Sigmoid colon (tissue), 7 donors: ENCODE data around the gene AVPR1A. TPM values are rescaled to one million over a fixed set of nuclear protein-coding genes. Genes with fewer than 3 reads are reported as not detected.

Experiments used
- DNase-seq: peaks from one replicate; pipeline ENCODE4 v3.0.0-alpha.2; 2019
- H3K27ac ChIP-seq, 4 donors: fragments of 200-600 bp; sonication (generic); one replicate each; pipeline ENCODE4 v1.5.1; 2016 to 2019; ENCODE audit warnings: mild to moderate bottlenecking in 1 of 4
- H3K27me3 ChIP-seq, 3 donors: fragments of 200-600 bp; sonication (generic); one replicate each; pipeline ENCODE4 v1.5.1; 2019; ENCODE audit warnings: mild to moderate bottlenecking in 1 of 3
- H3K36me3 ChIP-seq, 4 donors: fragments of 200-600 bp; sonication (generic); one replicate each; pipeline ENCODE4 v1.5.1; 2016 to 2019
- H3K4me1 ChIP-seq, 4 donors: fragments of 200-600 bp; sonication (generic); one replicate each; pipeline ENCODE4 v1.5.1; 2017 to 2019
- H3K4me3 ChIP-seq, 4 donors: fragments of 200-600 bp; sonication (generic); one replicate each; pipeline ENCODE4 v1.5.1; 2017 to 2019; ENCODE audit warnings: mild to moderate bottlenecking in 2 of 4, moderate library complexity in 1 of 4
- H3K9me3 ChIP-seq, 4 donors: fragments of 200-600 bp in 3 of 4; sonication (generic) in 3 of 4; one replicate each; pipeline versions ENCODE4 v1.5.1 to v1.6.1; 2013 to 2019
- EP300 ChIP-seq, 4 donors: sonication (generic); formaldehyde crosslinking; IDR thresholded peaks; one replicate each; pipeline ENCODE4 v1.6.1; 2017; ENCODE audit warnings: antibody characterized with exemption in 4 of 4
- POLR2A ChIP-seq, 2 donors: fragments of 450-650 bp; IDR thresholded peaks; one replicate each; pipeline ENCODE4 v1.6.1; 2016; ENCODE audit warnings: antibody characterized with exemption in 2 of 2, mild to moderate bottlenecking in 2 of 2, moderate library complexity in 2 of 2
- POLR2AphosphoS5 ChIP-seq, 4 donors: sonication (generic); formaldehyde crosslinking; IDR thresholded peaks; one replicate each; pipeline ENCODE4 v1.6.1; 2017; ENCODE audit warnings: antibody characterized with exemption in 4 of 4
- WGBS, 2 donors: extraction: QIAGEN DNeasy Blood & Tissue Kit; methylation state at CpG; one replicate each; pipeline ENCODE4 v1.1.7; 2013; 5-methylcytosine and 5-hydroxymethylcytosine counted together
- intact Hi-C: fragments of 100-400 bp; cut with DNase I; formaldehyde crosslinking; loops from one replicate; pipeline ENCODE4 v1.15.1; 2023
- polyA plus RNA-seq, 3 donors: library from polyadenylated mRNA; stranded (reverse); fragments of 200-250 nt; gene quantifications; one replicate each; pipeline ENCODE4 v1.2.3, GENCODE V29; 2013
- total RNA-seq, 4 donors: library from RNA; depleted of rRNA; stranded (reverse); fragments of >200 nt; gene quantifications; one replicate each; pipeline ENCODE4 v1.1.0, GENCODE V29; 2016
- TF ChIP-seq, protein P1 (sequence below), 4 experiments: fragments of 450-650 bp in 3 of 4; fragments of 200-600 bp in 1 of 4; IDR thresholded peaks; one replicate each; pipeline ENCODE4 v1.5.1; 2016 to 2019; ENCODE audit warnings: antibody characterized with exemption in 4 of 4, mild to moderate bottlenecking in 3 of 4, moderate library complexity in 2 of 4
- donor health status: healthy with polysubstance abuse.
- donor health status: Bipolar disorder and iron deficiency.
- donor health status: healthy.

AVPR1A gene
- total and polyA plus RNA-seq, 7 donors: 0.23 to 6.6 (median 3.0) TPM; not detected in 1

DNA sequence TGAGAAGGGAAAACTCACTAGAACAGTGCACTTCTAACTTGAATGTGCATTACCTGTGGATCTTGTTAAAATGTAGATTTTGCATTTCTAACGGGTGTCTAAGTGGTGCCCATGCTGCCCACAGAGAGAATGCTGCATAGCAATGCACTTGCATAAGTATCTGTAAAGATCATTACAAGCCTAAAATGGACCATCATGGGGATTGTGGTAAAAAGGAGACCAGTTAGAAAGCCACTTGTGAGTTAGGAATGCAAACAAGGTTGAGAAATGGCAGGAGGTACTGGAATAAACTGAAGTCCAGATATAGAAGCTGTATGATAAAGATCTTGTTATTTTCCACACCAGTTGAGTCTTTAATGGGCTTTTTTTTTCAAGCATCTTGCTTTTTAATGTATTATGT, 18.8 kb downstream of the AVPR1A start:
- no peaks in the 10 kb centered on the region for H3K27me3 ChIP-seq
- intact Hi-C loops: no loop called here
- 75 to 91% methylated on average over 1 of the region's 1 CpG for WGBS, 2 donors
- TF ChIP-seq EP300 (IDR thresholded peaks at IDR 0.05) (no peak), POLR2A (IDR thresholded peaks at IDR 0.05) (no peak), POLR2AphosphoS5 (IDR thresholded peaks at IDR 0.05) (no peak)
- TF ChIP-seq, protein P1, sequence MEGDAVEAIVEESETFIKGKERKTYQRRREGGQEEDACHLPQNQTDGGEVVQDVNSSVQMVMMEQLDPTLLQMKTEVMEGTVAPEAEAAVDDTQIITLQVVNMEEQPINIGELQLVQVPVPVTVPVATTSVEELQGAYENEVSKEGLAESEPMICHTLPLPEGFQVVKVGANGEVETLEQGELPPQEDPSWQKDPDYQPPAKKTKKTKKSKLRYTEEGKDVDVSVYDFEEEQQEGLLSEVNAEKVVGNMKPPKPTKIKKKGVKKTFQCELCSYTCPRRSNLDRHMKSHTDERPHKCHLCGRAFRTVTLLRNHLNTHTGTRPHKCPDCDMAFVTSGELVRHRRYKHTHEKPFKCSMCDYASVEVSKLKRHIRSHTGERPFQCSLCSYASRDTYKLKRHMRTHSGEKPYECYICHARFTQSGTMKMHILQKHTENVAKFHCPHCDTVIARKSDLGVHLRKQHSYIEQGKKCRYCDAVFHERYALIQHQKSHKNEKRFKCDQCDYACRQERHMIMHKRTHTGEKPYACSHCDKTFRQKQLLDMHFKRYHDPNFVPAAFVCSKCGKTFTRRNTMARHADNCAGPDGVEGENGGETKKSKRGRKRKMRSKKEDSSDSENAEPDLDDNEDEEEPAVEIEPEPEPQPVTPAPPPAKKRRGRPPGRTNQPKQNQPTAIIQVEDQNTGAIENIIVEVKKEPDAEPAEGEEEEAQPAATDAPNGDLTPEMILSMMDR (IDR thresholded peaks at IDR 0.05): no peak
- H3K4me3 ChIP-seq: no peak overlapping the region
- no peaks in the 10 kb centered on the region for H3K36me3 ChIP-seq
- no peaks in the 10 kb centered on the region for H3K4me1 ChIP-seq
- H3K9me3 ChIP-seq: no peaks in the 10 kb centered on the region
- DNase-seq: no peak
- no peak overlapping the region for H3K27ac ChIP-seq

DNA sequence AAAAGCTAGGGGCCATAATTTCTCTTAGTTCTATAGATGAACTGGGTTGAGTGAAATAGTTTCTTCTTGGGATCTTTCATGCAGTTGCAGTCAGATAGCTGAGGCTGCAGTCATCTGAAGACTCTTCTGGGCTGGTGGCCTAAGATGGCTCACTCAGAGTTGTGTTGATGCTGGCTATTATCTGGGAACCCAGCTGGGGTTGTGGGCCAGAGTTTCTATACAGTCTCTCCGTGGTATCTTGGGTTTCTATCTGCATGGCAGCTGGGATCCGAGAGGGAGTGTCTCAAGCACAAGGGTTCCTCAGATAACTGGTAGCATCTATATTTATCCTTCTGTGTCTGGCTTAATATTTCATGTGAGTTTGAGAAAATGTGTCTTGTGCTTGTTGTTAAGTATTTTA, 21.1 kb downstream of the AVPR1A start:
- no peaks in the 10 kb centered on the region for H3K4me1 ChIP-seq
- intact Hi-C loops: no loop called here
- no peak for DNase-seq
- no peaks in the 10 kb centered on the region for H3K9me3 ChIP-seq
- no peak overlapping the region for H3K4me3 ChIP-seq
- H3K27ac ChIP-seq: no peak overlapping the region
- no peak for TF ChIP-seq POLR2AphosphoS5 (IDR thresholded peaks at IDR 0.05)
- no peak for TF ChIP-seq EP300 (IDR thresholded peaks at IDR 0.05)
- TF ChIP-seq POLR2A (IDR thresholded peaks at IDR 0.05): no peak
- TF ChIP-seq, protein P1 (IDR thresholded peaks at IDR 0.05): no peak
- WGBS, 2 donors: 71 to 78% methylated on average over 2 of the region's 2 CpGs
- no peaks in the 10 kb centered on the region for H3K27me3 ChIP-seq
- no peaks in the 10 kb centered on the region for H3K36me3 ChIP-seq

DNA sequence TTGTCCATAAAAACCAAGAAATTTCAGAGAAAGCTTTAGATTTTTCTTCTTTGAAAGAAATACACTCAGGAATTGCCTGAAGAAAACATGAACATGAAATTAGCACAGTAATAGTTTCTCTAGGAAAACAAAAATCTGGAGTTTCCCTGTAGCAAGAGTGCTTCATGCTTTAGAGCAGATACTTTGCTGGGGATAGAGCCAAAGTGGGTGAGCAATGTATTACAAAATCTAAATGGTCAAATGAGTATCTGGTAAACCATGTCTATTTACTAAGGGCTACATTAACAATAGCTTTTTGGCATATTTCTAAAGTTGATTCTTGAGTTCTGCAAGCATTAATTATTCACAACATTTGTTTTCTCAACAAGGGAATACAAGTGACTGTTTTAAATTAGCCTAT, 26.2 kb downstream of the AVPR1A start:
- DNase-seq: no peak
- no peaks in the 10 kb centered on the region for H3K27me3 ChIP-seq
- no peaks in the 10 kb centered on the region for H3K9me3 ChIP-seq
- no peaks in the 10 kb centered on the region for H3K36me3 ChIP-seq
- H3K4me3 ChIP-seq: no peak overlapping the region
- no peaks in the 10 kb centered on the region for H3K4me1 ChIP-seq
- intact Hi-C loops: no loop called here
- TF ChIP-seq, protein P1 (IDR thresholded peaks at IDR 0.05): no peak
- TF ChIP-seq POLR2A (IDR thresholded peaks at IDR 0.05) (no peak), EP300 (IDR thresholded peaks at IDR 0.05) (no peak), POLR2AphosphoS5 (IDR thresholded peaks at IDR 0.05) (no peak)
- no peak overlapping the region for H3K27ac ChIP-seq

DNA sequence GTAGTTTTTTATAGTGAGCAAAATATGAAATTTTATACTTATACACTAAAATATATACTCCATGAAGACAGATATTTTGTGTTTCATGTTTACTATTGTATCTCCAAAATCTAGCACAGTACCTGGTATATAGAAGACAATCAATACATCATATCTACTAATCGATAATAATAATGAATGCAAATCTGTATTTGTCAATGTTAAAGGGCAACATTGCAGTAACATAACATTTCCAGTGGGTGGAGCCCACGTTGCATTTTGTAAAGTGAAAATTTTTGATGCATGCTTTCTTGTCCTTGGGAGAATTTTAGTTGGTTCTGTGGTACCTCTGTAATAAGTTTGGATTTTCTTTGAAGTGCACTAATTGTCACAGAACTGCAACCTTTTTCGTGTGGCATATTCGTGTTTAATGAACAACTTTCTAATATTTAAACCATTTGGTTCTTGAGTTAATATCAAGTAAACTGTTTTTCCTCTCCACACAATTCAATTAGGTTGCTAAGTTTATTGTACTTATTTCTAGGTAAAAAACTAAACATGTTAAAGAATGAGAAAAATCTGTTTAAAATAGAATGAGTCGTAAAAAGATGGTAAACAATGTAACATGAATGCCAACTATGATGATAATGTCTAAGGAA, 47.4 kb downstream of the AVPR1A start:
- 10 to 15% methylated on average over 5 of the region's 5 CpGs for WGBS, 2 donors
- Histone ChIP-seq H3K27me3 (no peaks in the 10 kb centered on the region), H3K4me3 (no peak overlapping the region), H3K27ac (no peak overlapping the region), H3K36me3 (no peaks in the 10 kb centered on the region), H3K4me1 (no peaks in the 10 kb centered on the region), H3K9me3 (no peaks in the 10 kb centered on the region)
- TF ChIP-seq, protein P1 (IDR thresholded peaks at IDR 0.05): peak in 2 of 4 experiments; percentile 28 to 53
- TF ChIP-seq EP300 (IDR thresholded peaks at IDR 0.05) (no peak), POLR2AphosphoS5 (IDR thresholded peaks at IDR 0.05) (no peak)
- intact Hi-C loops: loop anchor here (10.0 kb wide), 1 partner anchor 701 kb away; no protein-coding TSS in a partner anchor
- DNase-seq: no peak

DNA sequence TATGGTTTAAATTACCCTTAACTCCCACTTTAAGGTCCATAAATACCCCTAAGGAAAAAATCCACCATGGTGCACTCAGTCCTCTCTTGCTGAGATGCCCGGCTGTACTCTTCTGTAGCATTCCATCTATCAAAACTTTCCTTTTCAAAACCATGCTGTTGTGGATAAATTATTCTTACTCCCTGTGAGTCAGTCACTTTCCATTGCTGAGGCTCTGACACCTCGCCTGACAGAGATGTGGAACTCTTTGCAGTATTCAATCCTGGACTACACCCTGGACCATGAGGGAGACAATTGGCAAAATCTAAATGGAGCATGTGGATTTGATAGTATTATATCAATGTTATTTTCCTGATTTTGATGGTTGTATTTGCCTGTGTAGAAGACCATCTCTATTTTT, 49.1 kb downstream of the AVPR1A start:
- no peak overlapping the region for H3K4me3 ChIP-seq
- TF ChIP-seq, protein P1 (IDR thresholded peaks at IDR 0.05): no peak
- no peak for TF ChIP-seq POLR2AphosphoS5 (IDR thresholded peaks at IDR 0.05)
- TF ChIP-seq POLR2A (IDR thresholded peaks at IDR 0.05): no peak
- TF ChIP-seq EP300 (IDR thresholded peaks at IDR 0.05): no peak
- intact Hi-C loops: loop anchor here (10.0 kb wide), 1 partner anchor 703 kb away; no protein-coding TSS in a partner anchor
- no peak overlapping the region for H3K27ac ChIP-seq
- no peaks in the 10 kb centered on the region for H3K9me3 ChIP-seq
- no peaks in the 10 kb centered on the region for H3K27me3 ChIP-seq
- H3K36me3 ChIP-seq: no peaks in the 10 kb centered on the region
- 78 to 81% methylated on average over 2 of the region's 2 CpGs for WGBS, 2 donors
- no peaks in the 10 kb centered on the region for H3K4me1 ChIP-seq
- DNase-seq: no peak
